Mammary epithelial cell (primary cell): ENCODE data around the gene SPATA33.

Experiments used
- EZH2 ChIP-seq: IDR thresholded peaks from 2 replicates; pipeline ENCODE4 v1.6.1; 2012; ENCODE audit warnings: low read length, inconsistent platforms, borderline replicate concordance
- TF ChIP-seq, protein P1 (sequence below), 2 donors: IDR thresholded peaks in 1 of 2; conservative IDR thresholded peaks in 1 of 2; 2 replicates each; pipeline ENCODE4 v1.5.1; 2011 to 2012; ENCODE audit warnings: inconsistent platforms in 2 of 2, low read length in 2 of 2, mild to moderate bottlenecking in 2 of 2, control low read depth in 1 of 2, low read depth in 1 of 2; ENCODE audit not compliant: insufficient read depth in 1 of 2; ENCODE audit errors: extremely low read depth in 1 of 2

DNA sequence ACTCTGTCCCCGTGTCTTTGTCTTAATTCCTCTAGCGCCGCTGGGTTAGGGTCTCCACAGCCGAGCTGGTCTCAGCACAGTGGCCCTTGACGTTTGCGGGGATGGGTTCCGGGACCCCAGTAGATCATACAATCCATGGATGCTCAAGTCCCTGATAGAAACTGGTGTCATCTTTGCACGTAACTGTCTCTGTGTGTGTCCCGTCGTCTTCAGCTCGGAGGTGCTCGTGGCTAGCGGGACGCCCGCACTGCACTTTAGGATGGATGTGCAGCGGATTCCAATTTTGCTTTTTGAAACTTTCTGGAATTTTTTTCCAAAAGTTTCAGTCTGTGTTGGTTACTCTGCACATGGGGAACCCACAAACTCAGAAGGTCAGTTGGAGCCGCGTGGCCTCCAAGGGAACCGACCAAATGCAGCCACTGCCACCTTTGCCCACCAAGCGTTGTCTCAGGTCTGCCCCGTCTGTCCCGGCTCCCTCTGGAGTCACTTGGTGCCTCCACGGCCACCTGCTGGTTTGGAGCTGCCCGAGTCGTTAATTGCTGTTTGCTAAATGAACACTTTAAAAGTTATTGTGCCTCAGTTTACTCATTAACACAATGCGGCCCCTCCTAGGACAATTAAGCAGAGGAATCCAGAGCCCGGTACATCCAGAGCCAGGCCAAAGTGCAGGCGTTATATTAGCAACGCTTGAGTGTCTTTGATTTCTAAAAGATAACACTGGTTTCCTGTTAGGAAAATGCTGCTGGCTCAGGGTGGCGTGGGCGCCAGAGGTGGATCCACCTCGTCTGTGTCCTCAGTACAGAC lies 49.5 kb upstream of the SPATA33 start:
- TF ChIP-seq, protein P1, sequence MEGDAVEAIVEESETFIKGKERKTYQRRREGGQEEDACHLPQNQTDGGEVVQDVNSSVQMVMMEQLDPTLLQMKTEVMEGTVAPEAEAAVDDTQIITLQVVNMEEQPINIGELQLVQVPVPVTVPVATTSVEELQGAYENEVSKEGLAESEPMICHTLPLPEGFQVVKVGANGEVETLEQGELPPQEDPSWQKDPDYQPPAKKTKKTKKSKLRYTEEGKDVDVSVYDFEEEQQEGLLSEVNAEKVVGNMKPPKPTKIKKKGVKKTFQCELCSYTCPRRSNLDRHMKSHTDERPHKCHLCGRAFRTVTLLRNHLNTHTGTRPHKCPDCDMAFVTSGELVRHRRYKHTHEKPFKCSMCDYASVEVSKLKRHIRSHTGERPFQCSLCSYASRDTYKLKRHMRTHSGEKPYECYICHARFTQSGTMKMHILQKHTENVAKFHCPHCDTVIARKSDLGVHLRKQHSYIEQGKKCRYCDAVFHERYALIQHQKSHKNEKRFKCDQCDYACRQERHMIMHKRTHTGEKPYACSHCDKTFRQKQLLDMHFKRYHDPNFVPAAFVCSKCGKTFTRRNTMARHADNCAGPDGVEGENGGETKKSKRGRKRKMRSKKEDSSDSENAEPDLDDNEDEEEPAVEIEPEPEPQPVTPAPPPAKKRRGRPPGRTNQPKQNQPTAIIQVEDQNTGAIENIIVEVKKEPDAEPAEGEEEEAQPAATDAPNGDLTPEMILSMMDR (conservative IDR thresholded peaks at IDR 0.05 in 1 of 2, IDR thresholded peaks at IDR 0.05 in 1 of 2; ENCODE audit: extremely low read depth in 1 of 2, insufficient read depth in 1 of 2, low read depth in 1 of 2, low read length in 2 of 2): no peak
- TF ChIP-seq EZH2: no peak
